GM19324 (cell line): Measurements from ENCODE around the gene CEP97.
"Not testable (repeated sequence)": the region's sequence is repeated elsewhere in the genome, so short reads cannot be mapped to it uniquely, and the experiment has no call there.

ENCODE experiments used
- ATAC-seq: cut with Tn5 transposase; IDR thresholded peaks from one replicate; pipeline ENCODE4 v1.9.1; 2021; ENCODE audit warnings: mild to moderate bottlenecking, moderate library complexity; ENCODE audit not compliant: unreplicated experiment, low FRiP score

CEP97 gene

GRCh38 chr3:101758224-101758623 lies 33.8 kb downstream of the CEP97 start:
- no peak for ATAC-seq

GRCh38 chr3:101762041-101762646 lies 37.7 kb downstream of the CEP97 start:
- ATAC-seq, result no peak

GRCh38 chr3:101777745-101778281 lies 53.4 kb downstream of the CEP97 start:
- not testable (repeated sequence) for ATAC-seq

GRCh38 chr3:101778385-101779046 lies 54.1 kb downstream of the CEP97 start:
- no peak for ATAC-seq

GRCh38 chr3:101779047-101779821 lies 54.8 kb downstream of the CEP97 start, which contains the start of gene NXPE3:
NXPE3 (plus strand) TSS chr3:101779211; CDS start chr3:101785597, 6,386 bp downstream.
- ATAC-seq, result peak; percentile 96

- no peak for ATAC-seq
These were observed 55.5 kb downstream of the CEP97 start for GRCh38 chr3:101779822-101780381.

GRCh38 chr3:101780661-101781060 lies 56.2 kb downstream of the CEP97 start:
- ATAC-seq, result no peak

- no peak for ATAC-seq
These were observed 56.8 kb downstream of the CEP97 start for GRCh38 chr3:101781166-101781565.

DNA sequence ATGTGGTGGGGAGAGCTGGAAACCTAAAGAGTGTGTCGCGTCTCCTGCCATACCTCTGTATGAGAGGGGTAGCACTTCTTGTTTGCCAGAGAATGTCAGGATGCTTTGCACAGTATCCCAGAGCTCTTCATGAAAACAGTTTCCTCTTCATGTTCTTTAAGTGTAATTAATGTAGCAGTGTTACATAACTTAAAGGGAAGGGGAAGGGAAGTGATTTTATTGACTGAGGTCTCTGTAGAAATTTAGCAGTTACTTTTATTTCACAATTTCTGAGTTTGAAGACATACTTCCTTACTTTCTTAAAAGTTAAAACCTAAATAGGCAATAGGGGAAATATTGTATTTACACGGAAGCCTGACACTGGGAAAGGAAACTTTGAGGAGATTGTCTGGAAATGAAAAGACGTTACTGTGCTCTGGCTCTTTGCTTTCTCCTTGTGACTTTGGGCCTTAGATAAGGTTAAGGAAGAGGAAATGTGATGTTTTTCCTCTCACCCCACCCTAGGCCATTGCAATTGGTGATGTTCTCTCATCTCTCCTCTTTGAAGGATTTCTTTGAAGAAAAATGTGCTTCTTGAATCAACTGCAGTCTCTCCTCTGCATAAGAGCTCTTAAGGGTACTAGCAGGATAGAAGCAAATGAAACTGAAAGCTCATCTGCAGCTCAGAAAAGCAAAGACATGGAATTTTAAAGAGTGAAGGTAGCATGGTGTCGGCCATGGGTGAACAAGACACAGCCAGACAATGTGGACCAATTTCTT lies 60.6 kb downstream of the CEP97 start:
- ATAC-seq, result no peak

- ATAC-seq, result peak; percentile 96
These were observed 67.4 kb downstream of the CEP97 start for GRCh38 chr3:101791778-101792177.

DNA sequence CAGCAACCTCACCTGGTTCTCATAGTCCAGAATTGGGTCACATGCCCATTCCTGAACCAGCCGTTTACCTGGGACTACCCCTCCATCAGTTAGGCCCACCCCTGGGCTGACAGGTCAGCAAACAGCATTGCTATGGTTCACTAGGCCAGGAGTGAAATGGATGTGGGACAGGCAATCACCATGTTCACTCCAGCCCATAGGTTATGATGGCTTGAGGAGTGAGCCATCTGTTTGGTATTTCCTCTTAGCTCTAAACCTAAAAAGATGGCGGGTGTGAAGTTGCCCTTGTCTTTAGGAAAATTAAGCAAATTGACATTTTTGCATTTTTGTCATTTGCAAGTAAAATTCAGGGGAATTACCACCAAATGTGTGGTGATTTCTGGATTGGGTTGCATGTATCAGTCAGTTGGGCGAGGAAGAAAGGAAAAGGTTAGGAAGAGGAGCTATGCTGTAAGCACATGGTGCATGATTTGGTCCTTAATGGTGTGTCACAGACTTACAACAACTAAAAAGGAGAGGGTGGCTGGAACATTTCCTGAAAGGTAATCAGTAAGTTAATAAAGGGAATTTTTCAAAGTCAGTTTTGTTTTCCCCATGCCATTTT lies 71.8 kb downstream of the CEP97 start:
- no peak for ATAC-seq

DNA sequence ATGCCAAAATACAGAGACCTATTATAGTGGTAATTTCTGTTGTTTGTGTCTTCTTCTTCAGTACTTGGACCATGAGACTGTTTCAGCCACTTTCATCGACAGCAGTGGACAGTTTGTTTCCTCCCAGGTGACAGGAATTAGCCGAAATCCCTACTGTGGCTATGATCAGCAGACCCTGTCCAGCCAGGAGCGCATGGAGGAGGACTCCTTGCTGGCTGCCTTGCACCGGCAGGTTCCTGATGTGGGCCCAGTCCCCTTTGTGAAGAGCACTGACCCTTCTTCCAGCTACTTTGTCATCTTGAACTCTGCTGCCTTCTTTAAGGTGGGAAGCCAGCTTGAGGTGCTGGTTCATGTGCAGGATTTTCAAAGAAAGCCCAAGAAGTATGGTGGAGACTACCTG lies 76.8 kb downstream of the CEP97 start:
- no peak for ATAC-seq

DNA sequence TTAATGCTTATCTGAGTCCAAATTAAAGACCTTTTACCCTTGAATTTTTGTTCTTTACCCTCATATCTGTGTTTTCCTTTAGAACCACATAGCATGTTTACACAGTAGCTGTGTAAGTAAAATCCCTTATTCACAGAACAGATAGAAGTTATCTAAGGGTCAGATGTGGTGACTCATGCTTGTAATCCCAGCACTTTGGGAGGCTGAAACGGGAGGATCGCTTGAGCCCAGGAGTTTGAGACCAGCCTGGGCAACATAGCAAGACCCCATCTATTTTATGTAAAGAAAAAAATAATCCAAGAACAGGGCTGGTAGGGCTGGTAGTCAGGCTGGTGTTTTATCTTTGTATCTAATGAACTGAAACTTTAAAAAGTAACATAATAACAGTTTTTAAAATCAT lies 77.8 kb downstream of the CEP97 start:
- no peak for ATAC-seq

DNA sequence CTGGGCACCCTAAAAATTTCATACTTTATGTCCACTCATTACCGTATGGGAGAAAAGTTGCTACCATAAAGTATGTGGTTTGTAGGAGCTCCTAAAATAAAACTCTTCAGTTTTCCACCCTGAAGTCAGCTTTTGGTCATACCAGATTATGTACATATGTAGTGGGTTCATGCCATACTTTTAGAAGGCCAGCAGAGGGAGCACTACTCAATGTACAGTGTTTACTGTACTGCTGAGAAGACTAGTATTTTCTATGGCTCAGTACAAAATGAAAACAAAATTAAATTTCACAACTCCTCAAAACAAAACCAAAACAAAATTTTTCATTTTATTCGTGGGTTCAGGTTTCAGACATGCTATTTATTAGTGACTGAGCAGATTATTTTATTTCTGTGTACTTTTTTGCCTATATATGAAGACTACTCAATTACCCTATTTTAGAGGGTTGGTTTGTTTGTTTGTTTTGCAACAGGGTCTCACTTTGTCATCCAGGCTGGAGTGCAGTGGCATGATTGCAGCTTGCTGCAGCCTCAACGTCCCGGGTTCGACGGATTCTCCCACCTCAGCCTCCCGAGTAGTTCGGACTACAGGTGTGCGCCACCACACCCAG lies 78.9 kb downstream of the CEP97 start:
- ATAC-seq, result peak; percentile 92

GRCh38 chr3:101803939-101804338 lies 79.5 kb downstream of the CEP97 start:
- no peak for ATAC-seq

GRCh38 chr3:101806491-101806890 lies 82.1 kb downstream of the CEP97 start:
- no peak for ATAC-seq

DNA sequence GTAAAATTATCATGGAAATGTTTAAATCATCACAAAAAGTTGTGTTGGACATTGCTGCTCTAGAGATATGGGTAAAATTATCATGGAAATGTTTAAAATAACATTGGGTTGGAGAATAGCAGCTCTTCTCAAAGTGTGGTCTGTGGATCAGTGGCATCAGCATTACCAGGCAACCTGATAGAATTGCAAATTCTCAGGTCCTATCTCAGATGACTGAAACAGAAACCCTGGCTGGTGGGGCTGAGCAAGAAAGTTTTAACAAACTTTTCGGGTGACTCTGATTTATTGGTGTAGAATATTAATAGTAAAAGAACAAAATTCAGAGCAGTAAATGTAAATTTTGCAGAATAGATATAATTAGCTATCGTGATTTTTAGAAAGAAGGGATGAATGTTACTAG lies 83.5 kb downstream of the CEP97 start:
- ATAC-seq, result peak; percentile 51

DNA sequence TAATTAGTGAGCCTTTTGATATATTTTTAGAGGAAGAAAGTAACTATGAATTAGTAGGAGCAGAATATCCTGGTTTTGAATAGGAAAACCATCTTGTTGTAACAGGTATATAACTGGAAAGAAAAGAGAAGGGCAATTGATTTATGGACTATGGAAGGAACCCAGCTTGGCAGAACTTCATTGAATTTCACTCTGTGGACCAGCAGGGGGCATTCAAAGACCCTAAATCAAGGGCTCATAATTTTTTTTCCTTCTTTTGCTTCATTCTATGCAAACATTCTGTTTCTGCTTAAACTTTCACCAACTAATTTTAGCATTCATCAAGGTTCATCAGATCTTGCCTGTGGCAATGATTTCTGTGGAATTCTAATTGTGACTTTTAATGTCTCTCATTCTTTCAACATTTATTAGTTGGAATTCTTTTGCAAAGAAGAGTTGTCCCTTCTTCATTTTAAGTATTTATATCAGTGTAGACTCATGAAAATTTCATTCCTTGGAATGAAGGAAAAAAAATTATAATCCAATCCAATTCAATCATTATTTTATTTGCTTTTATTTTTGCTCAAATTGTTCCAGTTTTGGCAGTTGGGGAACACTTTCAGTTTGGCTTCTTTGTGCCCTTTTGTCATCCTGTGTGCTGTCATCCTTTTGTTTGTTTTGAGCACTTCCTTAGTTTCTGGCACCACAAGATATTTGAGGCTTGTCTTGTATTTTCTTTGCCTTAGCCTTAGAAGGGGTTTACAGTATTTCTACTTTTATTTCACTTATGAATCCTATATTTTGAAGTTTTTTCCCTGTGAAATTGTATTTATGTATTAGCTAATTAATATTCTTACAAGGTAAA lies 85.0 kb downstream of the CEP97 start:
- ATAC-seq, result no peak

- no peak for ATAC-seq
These were observed 85.6 kb downstream of the CEP97 start for GRCh38 chr3:101810022-101810418.
